OCI-LY1 (cell line): Measurements from ENCODE around the gene CHRND.

Source experiments
- H2AFZ ChIP-seq: fragments of 200-600 bp; sonication (generic), shearing (Covaris generic); 2 replicates; pipeline ENCODE4 v1.6.0; 2014; ENCODE audit warnings: antibody characterized with exemption, mild to moderate bottlenecking, low read length
- H3F3A ChIP-seq: fragments of 200-600 bp; sonication (generic), shearing (Covaris generic); 2 replicates; pipeline ENCODE4 v1.6.0; 2014; ENCODE audit warnings: mild to moderate bottlenecking, antibody characterized with exemption, low read length, moderate library complexity; ENCODE audit not compliant: insufficient read depth
- H3K27ac ChIP-seq: fragments of 200-600 bp; sonication (generic); 2 replicates; pipeline ENCODE4 v1.5.1; 2014; ENCODE audit warnings: low read length, mixed run types, mild to moderate bottlenecking, low read depth; ENCODE audit not compliant: poor library complexity, severe bottlenecking
- H3K27me3 ChIP-seq: fragments of 200-600 bp; sonication (generic); 2 replicates; pipeline ENCODE4 v1.6.0; 2014; ENCODE audit warnings: antibody characterized with exemption, mild to moderate bottlenecking, low read length, moderate library complexity; ENCODE audit not compliant: insufficient read depth
- H3K36me3 ChIP-seq: fragments of 200-600 bp; sonication (generic); 2 replicates; pipeline ENCODE4 v1.6.1; 2014; ENCODE audit warnings: mild to moderate bottlenecking, antibody characterized with exemption, low read length, moderate library complexity, mixed read lengths; ENCODE audit not compliant: insufficient read depth
- H3K4me1 ChIP-seq: fragments of 200-600 bp; sonication (generic); 2 replicates; pipeline ENCODE4 v1.5.1; 2014; ENCODE audit warnings: mild to moderate bottlenecking, low read length, moderate library complexity; ENCODE audit not compliant: insufficient read depth, severe bottlenecking
- H3K4me2 ChIP-seq: fragments of 200-600 bp; sonication (generic), shearing (Covaris generic); 2 replicates; pipeline ENCODE4 v1.6.1; 2014; ENCODE audit warnings: low read length
- H3K4me3 ChIP-seq: fragments of 200-600 bp; sonication (generic); 2 replicates; pipeline ENCODE4 v1.5.1; 2014; ENCODE audit warnings: low read length, low read depth, mild to moderate bottlenecking, mixed read lengths; ENCODE audit not compliant: poor library complexity, severe bottlenecking
- H3K79me2 ChIP-seq: fragments of 200-600 bp; shearing (Covaris generic); 2 replicates; pipeline ENCODE4 v1.6.1; 2016; ENCODE audit warnings: mixed run types, low read length, mixed read lengths; ENCODE audit not compliant: insufficient read depth
- H3K9ac ChIP-seq: fragments of 200-600 bp; sonication (generic), shearing (Covaris generic); 2 replicates; pipeline ENCODE4 v1.6.1; 2014; ENCODE audit warnings: mild to moderate bottlenecking, low read length, mixed read lengths
- H3K9me2 ChIP-seq: fragments of 200-600 bp; sonication (generic), shearing (Covaris generic); 2 replicates; pipeline ENCODE4 v1.6.1; 2014; ENCODE audit warnings: low read depth, mild to moderate bottlenecking, low read length, mixed read lengths
- H3K9me3 ChIP-seq: fragments of 200-600 bp; shearing (Covaris generic); 2 replicates; pipeline ENCODE4 v1.6.1; 2014; ENCODE audit warnings: low read length, mixed read lengths
- H4K20me1 ChIP-seq: fragments of 200-600 bp; sonication (generic), shearing (Covaris generic); 2 replicates; pipeline ENCODE4 v1.6.0; 2016; ENCODE audit warnings: mild to moderate bottlenecking, low read length; ENCODE audit not compliant: insufficient read depth
- CTCF ChIP-seq: fragments of 200-600 bp; sonication (generic), shearing (Covaris generic); IDR thresholded peaks from 2 replicates; pipeline ENCODE4 v1.5.1; 2017; ENCODE audit warnings: mild to moderate bottlenecking, antibody characterized with exemption, low read length, moderate library complexity, mixed read lengths
- EZH2 ChIP-seq: fragments of 200-600 bp; sonication (generic), shearing (Covaris generic); IDR thresholded peaks from 2 replicates; pipeline ENCODE4 v1.8.0; 2017; ENCODE audit warnings: borderline replicate concordance, mixed run types, mild to moderate bottlenecking, antibody characterized with exemption, low read length, moderate library complexity, mixed read lengths

CHRND gene

GRCh38 chr2:232526372-232526941 is 497 bp downstream of the CHRND start:
- no peak for TF ChIP-seq EZH2
- no peak for TF ChIP-seq CTCF
- Histone ChIP-seq H3K27ac (no peak overlapping the region), H2AFZ (no peak overlapping the region), H3K36me3 (no peaks in the 10 kb centered on the region), H3K4me3 (no peak overlapping the region), H3F3A (no peaks in the 10 kb centered on the region), H3K27me3 (peaks cover 14% of the 10 kb centered on the region; the same call in 1 of the 2 replicates), H3K4me1 (no peaks in the 10 kb centered on the region), H3K79me2 (no peaks in the 10 kb centered on the region), H3K4me2 (no peak overlapping the region), H3K9me2 (no peaks in the 10 kb centered on the region), H4K20me1 (no peaks in the 10 kb centered on the region), H3K9ac (no peak overlapping the region), H3K9me3 (no peaks in the 10 kb centered on the region)

- TF ChIP-seq CTCF (no peak), EZH2 (no peak)
- Histone ChIP-seq H3K4me2 (no peak overlapping the region), H3F3A (no peaks in the 10 kb centered on the region), H3K9me2 (no peaks in the 10 kb centered on the region), H4K20me1 (no peaks in the 10 kb centered on the region), H3K4me1 (peaks cover 8% of the 10 kb centered on the region), H3K36me3 (no peaks in the 10 kb centered on the region), H3K27ac (no peak overlapping the region), H3K9ac (no peak overlapping the region), H2AFZ (no peak overlapping the region), H3K79me2 (no peaks in the 10 kb centered on the region), H3K4me3 (no peak overlapping the region), H3K27me3 (peaks cover 14% of the 10 kb centered on the region; the same call in 1 of the 2 replicates), H3K9me3 (no peaks in the 10 kb centered on the region)
These were observed 2.0 kb downstream of the CHRND start for GRCh38 chr2:232527905-232528470.

DNA sequence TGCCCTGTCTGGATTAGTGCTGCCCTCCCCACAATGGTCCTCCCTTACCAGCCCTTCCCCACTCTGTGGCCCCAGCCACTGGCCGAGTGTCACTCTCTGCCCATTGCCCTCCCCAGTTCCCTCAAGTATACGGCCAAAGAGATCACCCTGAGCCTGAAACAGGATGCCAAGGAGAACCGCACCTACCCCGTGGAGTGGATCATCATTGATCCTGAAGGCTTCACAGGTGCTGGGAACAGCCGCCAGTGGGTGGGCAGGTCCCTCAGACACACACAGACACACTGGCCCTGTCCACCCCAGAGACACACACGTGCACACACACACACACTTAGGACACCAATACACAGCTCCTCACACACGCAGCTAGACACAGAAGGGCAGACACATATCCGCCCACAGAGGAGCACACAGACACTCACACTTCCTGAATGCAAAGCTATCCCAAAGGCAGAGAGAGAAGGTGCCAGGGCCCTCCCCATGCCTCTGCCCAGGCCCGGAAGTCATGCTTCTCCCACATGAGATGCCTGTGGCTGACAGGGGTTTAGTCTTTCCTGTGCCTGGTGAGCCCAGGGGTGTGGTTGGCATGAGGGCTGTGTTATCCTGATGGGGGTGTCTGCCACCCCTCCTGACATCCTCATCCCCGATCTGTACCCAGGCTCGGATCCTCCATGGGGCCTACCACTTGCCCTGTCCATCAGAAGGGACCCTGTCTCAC is 2.9 kb downstream of the CHRND start:
- TF ChIP-seq CTCF (no peak), EZH2 (no peak)
- Histone ChIP-seq H3K4me2 (no peak overlapping the region), H3K4me1 (peaks cover 8% of the 10 kb centered on the region), H3K9ac (no peak overlapping the region), H3F3A (no peaks in the 10 kb centered on the region), H3K27me3 (peaks cover 11% of the 10 kb centered on the region; the same call in 1 of the 2 replicates), H3K9me3 (no peaks in the 10 kb centered on the region), H4K20me1 (no peaks in the 10 kb centered on the region), H3K36me3 (no peaks in the 10 kb centered on the region), H3K79me2 (no peaks in the 10 kb centered on the region), H3K9me2 (no peaks in the 10 kb centered on the region), H3K27ac (no peak overlapping the region), H2AFZ (no peak overlapping the region), H3K4me3 (no peak overlapping the region)
